WTC11 (cell line): ENCODE results near the gene BCL11A. TPM values are rescaled to one million over a fixed set of nuclear protein-coding genes. Genes with fewer than 3 reads are reported as not detected.

Source experiments
- ATAC-seq: fragments of 200-7000 bp; cut with Tn5 transposase; 2 replicates; pipeline ENCODE4 v1.10.0; 2021; ENCODE audit warnings: mild to moderate bottlenecking, moderate library complexity
- CTCF ChIA-PET: fragments of 300-600 bp; sonication (Branson Sonifier 250); formaldehyde crosslinking; loops from one replicate; lab custom pipeline; 2021; ENCODE audit warnings: antibody characterized with exemption; lab: Charles Lee
- POLR2A ChIA-PET: fragments of 350-600 bp; sonication (Branson Sonifier 250); formaldehyde crosslinking; loops from one replicate; lab custom pipeline; 2021; ENCODE audit warnings: antibody characterized with exemption; lab: Charles Lee
- DNase-seq: peaks from one replicate; pipeline ENCODE4 v3.0.0; 2021; ENCODE audit warnings: low spot score
- H3K27ac Mint-ChIP-seq: 2 replicates; pipeline ENCODE4 v1.8.0; 2021; ENCODE audit warnings: mixed read lengths
- H3K27me3 Mint-ChIP-seq: 2 replicates; pipeline ENCODE4 v1.8.0; 2021; ENCODE audit warnings: low read depth, mild to moderate bottlenecking, moderate library complexity, mixed read lengths
- H3K36me3 Mint-ChIP-seq: 2 replicates; pipeline ENCODE4 v1.8.0; 2021; ENCODE audit warnings: mixed read lengths
- H3K4me1 Mint-ChIP-seq: 2 replicates; pipeline ENCODE4 v1.8.0; 2022; ENCODE audit warnings: mixed read lengths
- H3K4me3 Mint-ChIP-seq: 2 replicates; pipeline ENCODE4 v1.8.0; 2021; ENCODE audit warnings: mild to moderate bottlenecking, moderate library complexity, mixed read lengths
- H3K9me3 Mint-ChIP-seq: 2 replicates; pipeline ENCODE4 v1.8.0; 2021; ENCODE audit warnings: mixed read lengths
- ATF1 ChIP-seq: sonication (generic); formaldehyde crosslinking; IDR thresholded peaks from 2 replicates; pipeline ENCODE4 v1.8.1; 2023; ENCODE audit warnings: mild to moderate bottlenecking, moderate library complexity, missing genetic modification reagents
- CREB1 ChIP-seq: sonication (generic); formaldehyde crosslinking; IDR thresholded peaks from 2 replicates; pipeline ENCODE4 v1.8.0; 2023; ENCODE audit warnings: mild to moderate bottlenecking, missing genetic modification reagents
- CREM ChIP-seq: sonication (generic); formaldehyde crosslinking; IDR thresholded peaks from 2 replicates; pipeline ENCODE4 v1.8.1; 2022; ENCODE audit warnings: mild to moderate bottlenecking, missing genetic modification reagents, moderate library complexity
- ESRRA ChIP-seq: sonication (generic); formaldehyde crosslinking; IDR thresholded peaks from 2 replicates; pipeline ENCODE4 v1.8.1; 2022; ENCODE audit warnings: mild to moderate bottlenecking, missing genetic modification reagents, borderline replicate concordance
- GRHL2 ChIP-seq: fragments of 250-450 bp; sonication (Bioruptor Pico); IDR thresholded peaks from 2 replicates; pipeline ENCODE4 v1.8.0; 2022; ENCODE audit warnings: mild to moderate bottlenecking, moderate library complexity; ENCODE audit not compliant: insufficient replicate concordance, severe bottlenecking
- HMGA2 ChIP-seq: fragments of 250-450 bp; sonication (Bioruptor Pico); IDR thresholded peaks from 2 replicates; pipeline ENCODE4 v1.4.0; 2021; ENCODE audit warnings: mild to moderate bottlenecking, moderate library complexity
- KAT7 ChIP-seq: sonication (generic); formaldehyde crosslinking; IDR thresholded peaks from 2 replicates; pipeline ENCODE4 v1.8.1; 2023; ENCODE audit warnings: missing genetic modification reagents, mild to moderate bottlenecking, borderline replicate concordance
- MYBL2 ChIP-seq: sonication (generic); formaldehyde crosslinking; IDR thresholded peaks from 2 replicates; pipeline ENCODE4 v1.8.1; 2023; ENCODE audit warnings: mild to moderate bottlenecking, moderate library complexity, missing genetic modification reagents
- NFYB ChIP-seq: sonication (generic); formaldehyde crosslinking; conservative IDR thresholded peaks from 2 replicates; pipeline ENCODE4 v1.8.0; 2022; ENCODE audit warnings: low read depth, missing genetic modification reagents
- NR1H2 ChIP-seq: sonication (generic); formaldehyde crosslinking; IDR thresholded peaks from 2 replicates; pipeline ENCODE4 v1.9.0; 2021; ENCODE audit warnings: mild to moderate bottlenecking, moderate library complexity, missing genetic modification reagents
- OVOL2 ChIP-seq: fragments of 250-450 bp; sonication (Bioruptor Pico); IDR thresholded peaks from 2 replicates; pipeline ENCODE4 v1.9.0; 2021; ENCODE audit warnings: mild to moderate bottlenecking, borderline replicate concordance
- RELA ChIP-seq: sonication (generic); formaldehyde crosslinking; IDR thresholded peaks from 2 replicates; pipeline ENCODE4 v1.8.1; 2022; ENCODE audit warnings: missing genetic modification reagents, mild to moderate bottlenecking, borderline replicate concordance
- TEAD1 ChIP-seq: sonication (generic); formaldehyde crosslinking; IDR thresholded peaks from 2 replicates; pipeline ENCODE4 v1.8.0; 2022; ENCODE audit warnings: mild to moderate bottlenecking, missing genetic modification reagents
- ZNF138 ChIP-seq: sonication (generic); formaldehyde crosslinking; conservative IDR thresholded peaks from 2 replicates; pipeline ENCODE4 v1.8.1; 2022; ENCODE audit warnings: mild to moderate bottlenecking, moderate library complexity, missing genetic modification reagents
- ZNF317 ChIP-seq: sonication (generic); formaldehyde crosslinking; IDR thresholded peaks from 2 replicates; pipeline ENCODE4 v1.8.1; 2023; ENCODE audit warnings: low read depth, mild to moderate bottlenecking, moderate library complexity, missing genetic modification reagents, borderline replicate concordance
- ZNF416 ChIP-seq: fragments of 250-450 bp; sonication (Bioruptor Pico); IDR thresholded peaks from 2 replicates; pipeline ENCODE4 v1.9.0; 2021; ENCODE audit warnings: mild to moderate bottlenecking, inconsistent platforms
- ZNF423 ChIP-seq: fragments of 250-450 bp; sonication (Bioruptor Pico); IDR thresholded peaks from 2 replicates; pipeline ENCODE4 v2.1.2; 2022; ENCODE audit warnings: mild to moderate bottlenecking, moderate library complexity
- total RNA-seq: library from RNA; stranded (reverse); gene quantifications from 3 replicates; pipeline ENCODE4 v1.2.3, GENCODE V29; 2021
- TF ChIP-seq, protein P1 (sequence below): fragments of 250-450 bp; sonication (Bioruptor Pico); IDR thresholded peaks from 2 replicates; pipeline ENCODE4 v1.9.0; 2021; ENCODE audit warnings: mild to moderate bottlenecking
- TF ChIP-seq, protein P2 (sequence below): sonication (generic); formaldehyde crosslinking; IDR thresholded peaks from 2 replicates; pipeline ENCODE4 v1.8.0; 2023; ENCODE audit warnings: missing genetic modification reagents
- TF ChIP-seq, protein P3 (sequence below): sonication (generic); formaldehyde crosslinking; IDR thresholded peaks from 2 replicates; pipeline ENCODE4 v1.8.1; 2022; ENCODE audit warnings: missing genetic modification reagents, borderline replicate concordance
- TF ChIP-seq, protein P4 (sequence below): fragments of 250-450 bp; sonication (Bioruptor Pico); IDR thresholded peaks from 2 replicates; pipeline ENCODE4 v1.9.0; 2021; ENCODE audit warnings: moderate library complexity, mild to moderate bottlenecking, inconsistent platforms, borderline replicate concordance
- TF ChIP-seq, protein P5 (sequence below): fragments of 200-600 bp; IDR thresholded peaks from 2 replicates; pipeline ENCODE4 v1.8.0; 2022; ENCODE audit warnings: antibody characterized with exemption
- TF ChIP-seq, protein P6 (sequence below): sonication (generic); formaldehyde crosslinking; IDR thresholded peaks from 2 replicates; pipeline ENCODE4 v1.8.0; 2022; ENCODE audit warnings: mild to moderate bottlenecking, missing genetic modification reagents

The BCL11A gene
- total RNA-seq, 1 experiment from 2014 or later, result 53.2 TPM

DNA sequence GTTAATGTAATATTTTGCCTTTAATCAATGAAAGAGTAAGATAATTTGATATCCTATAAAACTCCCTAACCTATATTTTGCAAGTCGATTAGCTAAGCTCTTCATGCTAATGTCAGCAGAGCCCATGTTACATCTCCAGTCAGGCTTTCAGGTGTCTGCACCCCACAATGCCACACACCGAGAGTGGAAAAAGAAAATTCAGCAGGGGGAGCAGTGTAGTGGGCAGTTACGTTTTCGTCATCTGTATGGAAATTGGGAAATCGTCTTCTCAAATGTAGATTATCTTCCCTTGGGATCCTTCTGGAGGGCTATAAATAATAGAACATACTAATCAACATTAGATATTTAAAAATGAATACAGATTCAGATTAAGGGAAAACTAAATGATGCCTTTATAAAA lies 66.3 kb downstream of the BCL11A start (continued):
- TF ChIP-seq, protein P1, sequence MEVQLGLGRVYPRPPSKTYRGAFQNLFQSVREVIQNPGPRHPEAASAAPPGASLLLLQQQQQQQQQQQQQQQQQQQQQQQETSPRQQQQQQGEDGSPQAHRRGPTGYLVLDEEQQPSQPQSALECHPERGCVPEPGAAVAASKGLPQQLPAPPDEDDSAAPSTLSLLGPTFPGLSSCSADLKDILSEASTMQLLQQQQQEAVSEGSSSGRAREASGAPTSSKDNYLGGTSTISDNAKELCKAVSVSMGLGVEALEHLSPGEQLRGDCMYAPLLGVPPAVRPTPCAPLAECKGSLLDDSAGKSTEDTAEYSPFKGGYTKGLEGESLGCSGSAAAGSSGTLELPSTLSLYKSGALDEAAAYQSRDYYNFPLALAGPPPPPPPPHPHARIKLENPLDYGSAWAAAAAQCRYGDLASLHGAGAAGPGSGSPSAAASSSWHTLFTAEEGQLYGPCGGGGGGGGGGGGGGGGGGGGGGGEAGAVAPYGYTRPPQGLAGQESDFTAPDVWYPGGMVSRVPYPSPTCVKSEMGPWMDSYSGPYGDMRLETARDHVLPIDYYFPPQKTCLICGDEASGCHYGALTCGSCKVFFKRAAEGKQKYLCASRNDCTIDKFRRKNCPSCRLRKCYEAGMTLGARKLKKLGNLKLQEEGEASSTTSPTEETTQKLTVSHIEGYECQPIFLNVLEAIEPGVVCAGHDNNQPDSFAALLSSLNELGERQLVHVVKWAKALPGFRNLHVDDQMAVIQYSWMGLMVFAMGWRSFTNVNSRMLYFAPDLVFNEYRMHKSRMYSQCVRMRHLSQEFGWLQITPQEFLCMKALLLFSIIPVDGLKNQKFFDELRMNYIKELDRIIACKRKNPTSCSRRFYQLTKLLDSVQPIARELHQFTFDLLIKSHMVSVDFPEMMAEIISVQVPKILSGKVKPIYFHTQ (CRISPR knock-in tag), result no peak

DNA sequence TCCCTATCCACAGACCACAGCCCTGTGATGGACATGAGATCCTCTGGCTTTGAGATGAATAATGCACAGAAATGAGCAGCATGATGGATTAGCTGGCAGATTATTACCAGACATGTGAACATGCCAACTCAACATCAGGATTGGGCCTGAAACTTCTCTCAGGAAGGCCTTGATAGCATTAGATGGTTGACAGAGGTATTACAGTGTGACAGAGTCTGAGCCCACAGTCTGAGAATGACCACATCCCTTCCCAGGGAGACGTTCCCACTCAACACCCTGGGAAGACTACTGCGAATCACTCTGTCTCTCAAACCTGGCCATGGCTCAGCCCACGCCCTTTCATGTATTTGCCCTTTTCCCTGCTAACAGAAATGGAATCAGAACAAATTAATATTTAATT lies 66.9 kb downstream of the BCL11A start:
- no peak for ATAC-seq

DNA sequence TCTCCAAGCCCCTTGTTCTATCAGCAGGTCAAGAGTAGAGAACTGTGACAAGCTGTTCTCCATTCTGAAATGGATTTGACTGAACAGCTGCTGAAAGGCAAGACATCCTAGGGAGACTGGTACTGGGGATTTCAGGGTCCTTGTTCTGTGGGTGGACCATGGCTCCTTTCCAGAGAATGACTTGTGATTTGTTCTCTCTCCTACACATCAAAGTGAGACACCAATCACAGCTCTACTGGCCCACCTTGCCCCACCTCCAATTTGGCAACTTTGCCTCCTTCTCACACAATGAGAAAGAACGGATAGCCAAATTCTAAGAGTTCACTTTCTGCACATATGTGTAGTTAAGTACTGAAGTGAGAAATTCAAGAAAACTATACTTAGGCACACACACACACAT lies 67.4 kb downstream of the BCL11A start:
- Mint-ChIP-seq H3K27me3 (no peaks in the 10 kb centered on the region), H3K27ac (peak overlapping the region; percentile 40; the same call in 1 of the 2 replicates), H3K4me3 (no peak overlapping the region)

More for the DNA sequence above, 66.9 kb downstream of the BCL11A start:
- H3K9me3 Mint-ChIP-seq, result no peaks in the 10 kb centered on the region
- no peaks in the 10 kb centered on the region for H3K27me3 Mint-ChIP-seq
- peaks cover 81% of the 10 kb centered on the region for H3K4me1 Mint-ChIP-seq
- no peak for DNase-seq
- 0 out of 2 replicates have a peak overlapping the region, but pooled peaks have one; percentile 40 for H3K27ac Mint-ChIP-seq
- ChIA-PET CTCF (no interaction called here), POLR2A (interaction anchor here (0.5 kb wide), 1 partner anchor 21 kb away, joined by 3 read pairs; no protein-coding TSS in a partner anchor)
- no peak for TF ChIP-seq CREB1 (CRISPR knock-in tag)
- no peak for TF ChIP-seq ZNF423
- no peak for TF ChIP-seq KAT7 (CRISPR knock-in tag)
- no peak for TF ChIP-seq HMGA2 (CRISPR knock-in tag)
- TF ChIP-seq CREM (CRISPR knock-in tag), result no peak
- peaks cover 22% of the 10 kb centered on the region for H3K36me3 Mint-ChIP-seq
- H3K4me3 Mint-ChIP-seq, result no peak overlapping the region

DNA sequence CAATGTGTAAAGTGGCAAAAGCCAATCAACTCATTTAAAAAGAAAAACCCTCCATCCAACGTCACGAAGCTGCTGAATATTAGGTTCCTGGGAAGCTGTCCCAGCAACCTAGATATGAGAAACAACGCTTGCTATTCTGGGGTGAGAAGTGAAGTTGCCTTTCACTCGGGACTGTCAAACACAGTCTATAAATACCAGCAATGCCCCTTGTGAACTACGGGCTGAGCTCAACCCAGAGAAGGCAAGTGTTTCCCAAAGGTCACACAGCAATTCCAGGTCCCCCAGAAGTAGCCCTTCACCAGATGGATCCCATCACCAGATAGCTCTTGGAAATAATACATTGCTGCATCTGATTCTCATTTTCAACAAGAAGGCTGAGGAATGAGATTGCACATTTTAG lies 67.9 kb downstream of the BCL11A start:
- no peak for ATAC-seq
- CTCF ChIA-PET, result no interaction called here
- POLR2A ChIA-PET, result interaction anchor here (0.5 kb wide), 1 partner anchor 10 kb away, joined by 3 read pairs; no protein-coding TSS in a partner anchor
- DNase-seq, result no peak
- Mint-ChIP-seq H3K27me3 (0 out of 2 replicates have a peak, but pooled peaks cover 3% of the 10 kb centered on the region), H3K4me3 (no peak overlapping the region), H3K36me3 (peaks cover 22% of the 10 kb centered on the region), H3K9me3 (no peaks in the 10 kb centered on the region), H3K4me1 (peaks cover 86% of the 10 kb centered on the region), H3K27ac (no peak overlapping the region)
- TF ChIP-seq, protein P2, sequence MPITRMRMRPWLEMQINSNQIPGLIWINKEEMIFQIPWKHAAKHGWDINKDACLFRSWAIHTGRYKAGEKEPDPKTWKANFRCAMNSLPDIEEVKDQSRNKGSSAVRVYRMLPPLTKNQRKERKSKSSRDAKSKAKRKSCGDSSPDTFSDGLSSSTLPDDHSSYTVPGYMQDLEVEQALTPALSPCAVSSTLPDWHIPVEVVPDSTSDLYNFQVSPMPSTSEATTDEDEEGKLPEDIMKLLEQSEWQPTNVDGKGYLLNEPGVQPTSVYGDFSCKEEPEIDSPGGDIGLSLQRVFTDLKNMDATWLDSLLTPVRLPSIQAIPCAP (CRISPR knock-in tag), result no peak
- TF ChIP-seq OVOL2, result no peak
- no peak for TF ChIP-seq MYBL2 (CRISPR knock-in tag)
- TF ChIP-seq, protein P3, sequence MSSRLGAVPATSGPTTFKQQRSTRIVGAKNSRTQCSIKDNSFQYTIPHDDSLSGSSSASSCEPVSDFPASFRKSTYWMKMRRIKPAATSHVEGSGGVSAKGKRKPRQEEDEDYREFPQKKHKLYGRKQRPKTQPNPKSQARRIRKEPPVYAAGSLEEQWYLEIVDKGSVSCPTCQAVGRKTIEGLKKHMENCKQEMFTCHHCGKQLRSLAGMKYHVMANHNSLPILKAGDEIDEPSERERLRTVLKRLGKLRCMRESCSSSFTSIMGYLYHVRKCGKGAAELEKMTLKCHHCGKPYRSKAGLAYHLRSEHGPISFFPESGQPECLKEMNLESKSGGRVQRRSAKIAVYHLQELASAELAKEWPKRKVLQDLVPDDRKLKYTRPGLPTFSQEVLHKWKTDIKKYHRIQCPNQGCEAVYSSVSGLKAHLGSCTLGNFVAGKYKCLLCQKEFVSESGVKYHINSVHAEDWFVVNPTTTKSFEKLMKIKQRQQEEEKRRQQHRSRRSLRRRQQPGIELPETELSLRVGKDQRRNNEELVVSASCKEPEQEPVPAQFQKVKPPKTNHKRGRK, result no peak
- TF ChIP-seq ZNF138, result no peak
- no peak for TF ChIP-seq ZNF416 (CRISPR knock-in tag)
- TF ChIP-seq, protein P4, sequence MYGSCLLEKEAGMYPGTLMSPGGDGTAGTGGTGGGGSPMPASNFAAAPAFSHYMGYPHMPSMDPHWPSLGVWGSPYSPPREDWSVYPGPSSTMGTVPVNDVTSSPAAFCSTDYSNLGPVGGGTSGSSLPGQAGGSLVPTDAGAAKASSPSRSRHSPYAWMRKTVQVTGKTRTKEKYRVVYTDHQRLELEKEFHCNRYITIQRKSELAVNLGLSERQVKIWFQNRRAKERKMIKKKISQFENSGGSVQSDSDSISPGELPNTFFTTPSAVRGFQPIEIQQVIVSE (CRISPR knock-in tag), result no peak
- TF ChIP-seq RELA, result no peak
- no peak for TF ChIP-seq ZNF317 (CRISPR knock-in tag)
- no peak for TF ChIP-seq TEAD1 (CRISPR knock-in tag)
- no peak for TF ChIP-seq ESRRA (CRISPR knock-in tag)
- no peak for TF ChIP-seq ATF1 (CRISPR knock-in tag)
- TF ChIP-seq, protein P5, sequence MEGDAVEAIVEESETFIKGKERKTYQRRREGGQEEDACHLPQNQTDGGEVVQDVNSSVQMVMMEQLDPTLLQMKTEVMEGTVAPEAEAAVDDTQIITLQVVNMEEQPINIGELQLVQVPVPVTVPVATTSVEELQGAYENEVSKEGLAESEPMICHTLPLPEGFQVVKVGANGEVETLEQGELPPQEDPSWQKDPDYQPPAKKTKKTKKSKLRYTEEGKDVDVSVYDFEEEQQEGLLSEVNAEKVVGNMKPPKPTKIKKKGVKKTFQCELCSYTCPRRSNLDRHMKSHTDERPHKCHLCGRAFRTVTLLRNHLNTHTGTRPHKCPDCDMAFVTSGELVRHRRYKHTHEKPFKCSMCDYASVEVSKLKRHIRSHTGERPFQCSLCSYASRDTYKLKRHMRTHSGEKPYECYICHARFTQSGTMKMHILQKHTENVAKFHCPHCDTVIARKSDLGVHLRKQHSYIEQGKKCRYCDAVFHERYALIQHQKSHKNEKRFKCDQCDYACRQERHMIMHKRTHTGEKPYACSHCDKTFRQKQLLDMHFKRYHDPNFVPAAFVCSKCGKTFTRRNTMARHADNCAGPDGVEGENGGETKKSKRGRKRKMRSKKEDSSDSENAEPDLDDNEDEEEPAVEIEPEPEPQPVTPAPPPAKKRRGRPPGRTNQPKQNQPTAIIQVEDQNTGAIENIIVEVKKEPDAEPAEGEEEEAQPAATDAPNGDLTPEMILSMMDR, result no peak
- no peak for TF ChIP-seq KAT7 (CRISPR knock-in tag)
- TF ChIP-seq, protein P6, sequence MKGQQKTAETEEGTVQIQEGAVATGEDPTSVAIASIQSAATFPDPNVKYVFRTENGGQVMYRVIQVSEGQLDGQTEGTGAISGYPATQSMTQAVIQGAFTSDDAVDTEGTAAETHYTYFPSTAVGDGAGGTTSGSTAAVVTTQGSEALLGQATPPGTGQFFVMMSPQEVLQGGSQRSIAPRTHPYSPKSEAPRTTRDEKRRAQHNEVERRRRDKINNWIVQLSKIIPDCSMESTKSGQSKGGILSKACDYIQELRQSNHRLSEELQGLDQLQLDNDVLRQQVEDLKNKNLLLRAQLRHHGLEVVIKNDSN, result no peak
- no peak for TF ChIP-seq GRHL2
- TF ChIP-seq NFYB, result no peak

More for the DNA sequence above, 67.4 kb downstream of the BCL11A start:
- peak; percentile 37; the same call in 1 of the 2 replicates for ATAC-seq
- H3K9me3 Mint-ChIP-seq, result no peaks in the 10 kb centered on the region
- DNase-seq, result no peak
- ChIA-PET POLR2A (interaction anchor here (0.5 kb wide), 1 partner anchor 9 kb away, joined by 3 read pairs; no protein-coding TSS in a partner anchor), CTCF (no interaction called here)
- H3K36me3 Mint-ChIP-seq, result peaks cover 22% of the 10 kb centered on the region
- no peak for TF ChIP-seq NR1H2 (CRISPR knock-in tag)
- peak; percentile 41; the same call in 1 of the 2 replicates for TF ChIP-seq NFYB
- TF ChIP-seq, all 79 proteins: peak for 1
- H3K4me1 Mint-ChIP-seq, result peaks cover 86% of the 10 kb centered on the region
